HG03108 (cell line): ENCODE measurements around the gene C19orf33.
A peak's percentile ranks its signal among the peaks of the same experiment; 100 is the strongest.

Source experiments
- ATAC-seq: cut with Tn5 transposase; IDR thresholded peaks from one replicate; pipeline ENCODE4 v1.9.1; 2021; ENCODE audit warnings: moderate library complexity; ENCODE audit not compliant: unreplicated experiment

The C19orf33 gene

DNA sequence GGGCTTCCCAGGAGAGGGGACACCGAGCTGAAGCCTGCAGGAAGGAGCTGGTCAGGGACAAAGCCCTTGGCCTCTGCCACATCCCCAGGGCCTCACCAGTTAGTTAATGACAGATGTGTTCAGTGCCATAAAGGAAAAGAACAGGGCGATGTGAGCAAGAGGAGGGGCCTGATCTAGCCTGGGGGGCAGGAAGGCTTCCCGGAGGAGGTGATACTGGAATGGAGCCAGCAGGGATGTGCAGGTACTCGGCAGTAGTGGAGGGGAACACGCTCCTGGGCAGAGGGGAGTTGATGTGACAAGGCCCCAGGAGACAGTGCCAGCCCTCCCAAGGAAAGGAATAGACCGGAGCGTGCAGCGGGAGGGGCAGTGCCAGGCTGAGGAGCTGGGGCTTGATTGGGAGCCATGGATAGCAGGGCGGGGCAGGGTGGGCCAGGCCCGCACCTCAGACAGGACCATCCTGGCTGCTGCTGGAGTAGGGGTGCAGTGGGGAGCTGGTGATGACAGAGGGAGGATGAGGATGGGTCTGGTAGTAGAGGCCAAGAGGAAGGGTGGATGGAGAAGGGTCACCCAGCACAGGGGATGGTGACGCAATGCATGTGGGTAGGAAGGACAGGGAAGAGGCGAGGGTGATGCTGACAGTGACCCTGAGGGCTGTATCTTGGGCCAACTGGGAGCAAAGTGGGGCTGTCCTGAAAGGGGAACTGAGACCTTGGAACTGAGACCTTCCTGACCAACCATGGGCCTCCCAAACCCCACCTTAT, 4.1 kb downstream of the C19orf33 start:
- ATAC-seq, result no peak

DNA sequence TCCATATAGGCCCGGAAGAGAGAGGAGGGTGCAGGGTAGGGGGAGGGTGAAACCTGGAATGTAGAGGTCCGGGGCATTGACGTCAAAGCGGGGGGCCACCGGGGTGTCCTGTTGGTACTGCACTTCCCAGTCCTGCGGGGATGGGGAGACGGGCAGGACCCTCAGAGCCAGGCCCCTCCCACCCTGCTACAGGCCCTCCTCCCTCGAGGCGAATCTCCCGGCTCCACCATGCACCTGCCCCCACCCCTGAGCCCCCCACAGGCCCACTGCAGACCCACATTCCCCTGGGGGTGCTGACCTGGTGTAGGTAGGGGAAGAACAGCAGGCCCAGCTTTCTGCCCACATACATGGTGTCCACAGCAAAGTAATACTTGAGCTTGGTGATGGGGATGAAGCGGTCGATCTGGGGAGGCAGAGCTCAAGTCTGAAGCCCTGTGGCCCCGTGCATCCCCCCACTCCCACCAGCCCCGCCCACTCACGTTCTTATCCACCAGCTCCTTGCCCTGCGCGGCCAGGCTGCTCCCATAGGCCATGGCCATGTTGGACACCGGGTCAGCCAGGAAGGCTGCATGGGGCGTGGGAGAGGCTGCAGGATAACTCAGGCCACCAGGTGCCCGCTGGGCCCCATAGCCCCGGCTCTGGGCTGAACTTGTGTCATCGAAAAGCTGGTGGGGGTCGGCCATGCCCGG, 5.0 kb downstream of the C19orf33 start:
- no peak for ATAC-seq

DNA sequence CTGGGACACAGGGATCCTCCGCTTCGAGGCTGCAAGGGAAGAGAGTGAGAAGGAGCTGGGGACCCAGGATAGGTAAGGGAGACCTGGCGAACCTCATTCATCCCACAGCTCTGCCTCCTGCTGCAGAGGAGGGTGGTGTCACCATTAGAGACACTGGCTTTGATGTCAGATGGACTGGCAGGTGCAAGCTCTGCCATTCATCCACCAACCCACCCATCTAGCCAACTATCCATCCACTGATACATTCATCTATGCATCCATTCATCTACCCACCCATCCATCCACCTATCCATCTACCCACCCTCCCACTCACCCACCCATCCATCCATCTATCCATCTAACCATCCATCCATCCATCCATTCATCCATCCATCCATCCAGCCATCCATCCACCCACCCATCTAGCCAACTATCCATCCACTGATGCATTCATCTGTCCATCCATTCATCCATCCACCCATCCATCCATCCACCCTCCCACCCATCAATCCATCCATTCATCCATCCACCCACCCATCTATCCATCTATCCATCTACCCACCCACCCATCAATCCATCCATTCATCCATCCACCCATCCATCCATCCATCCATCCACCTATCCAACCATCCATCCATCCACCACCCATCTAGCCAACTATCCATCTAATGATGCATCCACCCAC, 5.7 kb downstream of the C19orf33 start:
- ATAC-seq, result no peak

DNA sequence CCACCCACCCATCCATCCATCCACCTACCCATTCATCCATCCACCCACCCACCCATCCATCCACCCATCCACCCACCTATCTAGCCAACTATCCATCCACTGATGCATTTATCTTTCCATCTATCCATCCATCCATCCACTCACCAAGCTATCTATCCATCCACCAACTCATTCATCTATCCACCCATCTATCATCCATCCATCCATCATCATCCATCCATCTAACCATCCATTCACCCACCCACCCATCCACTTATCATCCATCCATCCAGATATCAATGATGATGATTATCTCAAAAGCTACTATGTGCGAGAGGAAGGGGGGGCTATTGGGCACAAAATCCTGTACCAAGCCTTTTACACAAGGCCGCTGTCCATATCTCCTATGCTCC, 6.2 kb downstream of the C19orf33 start:
- no peak for ATAC-seq

DNA sequence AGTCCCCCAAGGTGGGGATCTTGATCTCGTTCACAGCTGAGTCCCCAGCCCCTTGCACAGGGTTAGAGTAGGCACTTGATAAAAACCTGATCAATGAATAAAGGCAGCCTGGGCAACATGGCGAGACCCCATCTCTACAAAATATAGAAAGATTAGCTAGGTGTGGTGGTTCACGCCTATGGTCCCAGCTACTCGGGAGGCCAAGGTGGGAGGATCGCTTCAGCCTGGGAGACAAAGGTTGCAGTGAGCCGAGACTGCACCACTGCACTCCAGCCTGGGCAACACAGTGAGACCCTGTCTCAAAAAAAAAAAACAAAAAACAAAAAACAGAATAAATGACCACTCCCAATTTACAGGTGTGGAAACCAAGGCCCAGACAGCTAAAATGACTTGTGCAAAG, 6.9 kb downstream of the C19orf33 start:
- no peak for ATAC-seq

DNA sequence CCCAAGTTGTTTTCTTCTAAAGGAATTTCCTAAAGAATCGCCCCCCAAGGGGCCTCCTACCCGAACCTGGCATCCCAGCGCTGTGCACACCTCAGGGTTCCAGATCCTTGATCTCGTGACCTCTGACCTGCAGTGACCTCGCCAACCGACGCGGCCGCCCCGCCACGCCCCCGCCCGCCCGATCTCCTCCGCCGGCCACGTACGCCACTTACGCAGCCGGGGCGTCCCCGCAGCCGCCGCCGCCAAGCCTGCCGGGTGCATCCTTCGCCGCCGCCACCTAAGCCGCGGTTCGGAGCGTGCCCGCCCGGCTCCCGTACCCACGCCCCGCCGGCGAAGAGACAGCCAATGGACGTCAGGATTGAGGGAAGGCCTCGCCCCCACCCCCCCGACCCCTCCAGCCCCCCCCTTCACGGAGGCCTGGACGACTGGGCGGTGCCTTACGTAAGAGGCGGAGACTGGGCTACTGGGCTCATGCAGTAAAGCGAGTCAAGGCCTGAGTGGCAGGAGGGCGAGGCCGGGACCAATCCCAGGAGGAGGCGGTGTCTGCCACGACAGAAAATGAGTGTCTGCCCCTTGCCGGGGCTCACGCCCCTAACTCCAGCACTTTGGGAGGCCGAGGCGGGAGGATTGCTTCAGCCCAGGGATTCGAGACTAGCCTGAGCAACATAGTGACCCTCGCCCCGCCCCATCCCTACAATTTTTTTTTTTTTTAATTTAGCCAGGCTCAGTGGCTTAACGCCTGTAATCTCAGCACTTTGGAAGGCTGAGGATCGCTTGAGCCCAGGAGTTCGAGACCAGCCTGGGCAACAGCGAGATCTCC, 11.8 kb downstream of the C19orf33 start, which contains the start of gene YIF1B:
TSS of gene YIF1B (minus strand) at position 291 of the 820 bp plus-strand sequence. CDS start at position 261, 30 bp downstream.
- peak; percentile 89 for ATAC-seq

DNA sequence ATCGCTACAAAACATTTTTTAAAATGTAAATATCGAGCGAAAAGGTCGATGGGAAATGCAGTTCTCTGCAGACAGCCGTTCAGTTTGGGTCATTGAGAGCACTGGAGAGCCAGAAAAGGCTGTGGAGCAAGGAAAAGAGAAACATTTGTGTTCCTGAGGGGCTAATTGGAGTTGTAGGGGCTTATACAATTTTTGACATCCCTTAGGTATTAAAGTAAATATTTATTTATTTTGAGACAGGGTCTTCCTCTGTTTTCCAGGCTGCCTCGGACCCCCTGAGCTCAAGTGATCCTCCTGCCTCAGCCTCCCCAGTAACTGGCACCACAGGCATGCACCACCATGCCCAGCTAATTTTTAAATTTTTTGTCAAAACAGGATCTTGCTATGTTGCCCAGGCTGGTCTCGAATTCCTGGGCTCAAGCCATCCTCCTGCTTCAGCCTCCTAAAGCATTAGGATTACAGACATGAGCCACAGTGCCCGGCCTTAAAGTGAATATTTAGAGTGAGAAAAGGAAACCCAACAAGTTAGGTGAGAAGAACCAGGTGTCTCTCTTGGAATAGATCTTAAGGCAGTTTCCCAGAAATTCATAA, 12.5 kb downstream of the C19orf33 start:
- ATAC-seq, result no peak

DNA sequence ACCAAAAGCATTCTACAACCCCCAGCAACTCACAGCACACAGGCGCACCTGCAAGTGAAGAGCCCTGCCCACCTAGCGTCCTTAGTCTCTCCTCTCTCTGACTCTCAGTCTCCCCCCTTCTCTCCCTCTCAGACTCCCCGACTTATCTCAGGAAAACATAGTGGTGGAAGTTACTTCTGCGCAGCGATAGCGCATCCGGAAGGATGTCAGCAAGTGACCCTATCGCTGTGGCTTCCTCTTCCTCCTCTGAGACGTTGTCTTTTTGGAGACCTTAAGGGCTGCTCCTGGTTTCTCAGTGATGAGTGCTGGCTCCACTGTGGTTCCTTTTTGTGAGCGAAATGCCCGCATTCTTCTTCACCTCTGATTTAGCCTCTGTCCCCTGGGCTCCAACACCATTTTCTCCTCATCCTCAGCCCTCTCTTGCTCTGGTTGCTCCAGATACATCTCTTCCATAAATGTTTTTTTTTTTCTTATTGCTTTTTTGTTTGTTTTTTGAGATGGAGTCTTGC, 13.1 kb downstream of the C19orf33 start:
- no peak for ATAC-seq

DNA sequence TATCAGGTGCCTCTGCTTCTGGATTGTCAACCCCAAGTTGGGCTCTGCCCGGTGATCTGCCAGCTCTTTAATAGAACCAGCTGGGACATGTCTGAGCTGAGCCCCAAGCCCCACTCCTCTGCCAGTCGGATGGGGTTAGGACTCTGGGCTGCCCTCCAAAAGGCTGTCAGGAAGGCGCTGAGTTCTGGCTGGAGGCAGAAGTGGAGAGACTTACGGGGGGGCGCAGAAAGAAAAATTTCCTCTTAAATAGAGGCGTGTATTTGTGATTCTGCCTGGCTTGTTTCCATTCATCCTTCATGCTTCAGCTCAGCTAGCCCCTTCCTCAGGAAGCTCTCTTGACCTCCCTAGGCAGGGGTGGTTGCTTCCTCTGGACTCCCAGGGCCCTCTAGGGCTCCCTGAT, 14.6 kb downstream of the C19orf33 start:
- ATAC-seq, result no peak

DNA sequence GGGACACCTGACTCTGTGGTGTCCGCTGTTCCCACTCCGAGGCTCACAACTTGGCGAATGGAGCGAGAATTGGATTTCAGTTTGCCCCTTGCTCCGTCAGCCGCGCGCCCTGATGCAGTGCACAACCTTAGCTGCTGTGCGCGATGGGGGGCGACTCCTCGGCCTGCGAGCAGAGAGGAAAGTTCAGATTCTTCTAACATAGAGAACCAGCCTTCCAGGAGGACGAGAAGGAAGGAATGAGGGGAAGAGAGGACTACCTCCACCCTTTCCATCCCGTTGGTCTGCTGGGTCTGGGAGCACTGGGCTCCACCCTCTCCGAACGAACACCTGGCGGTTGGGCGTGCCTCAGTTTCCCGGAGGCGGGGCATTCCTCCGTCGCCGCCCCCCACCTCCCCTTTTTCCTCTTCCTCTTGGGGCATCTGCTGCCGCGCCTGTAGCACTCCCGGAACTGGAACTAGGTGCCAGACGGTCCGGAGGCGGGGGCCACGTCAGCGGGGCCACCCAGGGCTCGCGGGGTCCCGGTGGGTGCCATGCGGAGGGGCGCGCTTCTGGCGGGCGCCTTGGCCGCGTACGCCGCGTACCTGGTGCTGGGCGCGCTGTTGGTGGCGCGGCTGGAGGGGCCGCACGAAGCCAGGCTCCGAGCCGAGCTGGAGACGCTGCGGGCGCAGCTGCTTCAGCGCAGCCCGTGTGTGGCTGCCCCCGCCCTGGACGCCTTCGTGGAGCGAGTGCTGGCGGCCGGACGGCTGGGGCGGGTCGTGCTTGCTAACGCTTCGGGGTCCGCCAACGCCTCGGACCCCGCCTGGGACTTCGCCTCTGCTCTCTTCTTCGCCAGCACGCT, 15.6 kb downstream of the C19orf33 start, which contains the start of gene KCNK6:
TSS of gene KCNK6 (plus strand) at position 425 of the 838 bp plus-strand sequence. CDS start at position 531, 106 bp downstream.
- ATAC-seq, result no peak

DNA sequence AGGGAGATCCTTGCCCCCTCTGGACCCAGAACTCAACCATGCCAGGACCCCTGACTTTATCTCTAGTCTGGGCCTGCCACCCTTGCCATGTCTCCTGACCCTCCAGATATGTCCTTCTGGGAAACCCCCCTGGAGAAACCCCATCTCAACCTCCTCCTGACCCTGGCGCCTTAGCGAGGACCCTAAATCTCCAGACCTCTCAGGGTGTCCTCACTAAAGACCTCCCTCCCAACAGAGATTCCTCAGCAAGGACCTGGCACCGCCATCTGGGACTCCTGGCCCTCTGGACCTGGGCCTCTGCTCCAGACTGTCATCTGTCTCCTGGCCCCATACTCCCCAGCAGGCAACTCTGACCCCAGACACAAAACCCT, 16.9 kb downstream of the C19orf33 start:
- no peak for ATAC-seq

DNA sequence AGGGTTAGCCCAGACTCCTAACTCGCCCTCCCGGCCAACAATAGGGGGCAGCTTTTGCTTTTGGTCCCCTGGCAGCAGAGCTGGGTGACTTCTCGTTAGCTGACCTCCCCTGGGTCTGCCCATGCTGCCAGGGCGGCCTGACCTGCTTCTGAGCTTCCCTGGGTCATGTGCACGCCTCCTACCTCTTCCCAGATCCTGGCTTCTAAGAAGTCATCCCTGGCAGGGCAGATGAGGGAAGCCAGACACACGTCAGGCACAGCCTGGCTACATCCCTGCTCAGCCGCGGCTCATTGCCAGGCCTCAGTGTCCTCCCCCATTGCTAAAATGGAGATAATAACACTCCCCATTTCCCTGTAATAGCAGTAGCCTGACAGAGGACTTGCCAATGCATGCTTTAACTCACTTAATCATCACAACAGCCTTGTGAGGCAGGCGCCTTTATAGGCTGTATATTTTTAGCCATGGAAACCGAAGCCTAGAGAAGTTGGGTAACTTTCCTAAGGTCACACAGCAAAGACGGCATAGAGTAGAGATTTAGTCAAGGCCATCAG, 17.7 kb downstream of the C19orf33 start:
- ATAC-seq, result no peak

DNA sequence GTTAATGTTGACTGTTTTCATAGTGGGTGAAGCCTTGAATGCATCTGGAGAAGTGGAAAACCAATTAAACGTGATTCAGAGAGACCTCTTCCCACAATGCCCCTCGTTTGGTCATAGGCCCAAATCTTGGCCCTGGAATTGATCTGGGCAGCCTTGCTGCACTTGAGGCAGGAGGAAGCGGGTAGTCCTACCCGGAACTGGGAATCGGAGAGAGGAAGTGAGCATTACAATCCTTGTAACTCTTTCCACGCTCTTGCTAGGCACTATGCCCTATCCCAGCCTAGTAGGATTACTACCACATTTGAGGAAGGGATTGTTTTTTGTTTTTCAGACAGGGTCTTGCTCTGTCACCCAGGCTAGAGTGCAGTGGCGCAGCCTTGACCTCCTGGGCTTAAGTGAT, 19.2 kb downstream of the C19orf33 start:
- no peak for ATAC-seq

DNA sequence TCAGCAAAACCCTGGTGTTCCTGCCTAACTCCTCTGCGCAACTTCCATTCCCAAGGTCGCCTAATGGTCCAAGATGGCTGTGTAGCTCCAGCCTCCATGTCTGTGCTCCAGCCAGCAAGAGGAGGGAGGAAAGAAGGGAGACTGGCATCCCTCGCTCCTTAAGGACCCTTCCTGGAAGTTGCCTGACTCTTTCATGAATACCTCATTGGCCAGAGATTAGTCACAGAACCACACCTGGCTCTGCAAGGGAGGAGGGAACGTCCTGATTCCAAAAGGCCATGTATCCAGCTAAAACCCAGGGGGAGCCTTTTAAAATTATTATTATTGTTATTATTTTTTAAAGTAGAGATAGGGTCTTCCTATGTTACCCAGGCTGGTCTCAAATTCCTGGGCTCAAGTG, 20.4 kb downstream of the C19orf33 start:
- no peak for ATAC-seq

DNA sequence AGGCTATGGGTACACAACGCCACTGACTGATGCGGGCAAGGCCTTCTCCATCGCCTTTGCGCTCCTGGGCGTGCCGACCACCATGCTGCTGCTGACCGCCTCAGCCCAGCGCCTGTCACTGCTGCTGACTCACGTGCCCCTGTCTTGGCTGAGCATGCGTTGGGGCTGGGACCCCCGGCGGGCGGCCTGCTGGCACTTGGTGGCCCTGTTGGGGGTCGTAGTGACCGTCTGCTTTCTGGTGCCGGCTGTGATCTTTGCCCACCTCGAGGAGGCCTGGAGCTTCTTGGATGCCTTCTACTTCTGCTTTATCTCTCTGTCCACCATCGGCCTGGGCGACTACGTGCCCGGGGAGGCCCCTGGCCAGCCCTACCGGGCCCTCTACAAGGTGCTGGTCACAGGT, 22.5 kb downstream of the C19orf33 start:
- no peak for ATAC-seq

DNA sequence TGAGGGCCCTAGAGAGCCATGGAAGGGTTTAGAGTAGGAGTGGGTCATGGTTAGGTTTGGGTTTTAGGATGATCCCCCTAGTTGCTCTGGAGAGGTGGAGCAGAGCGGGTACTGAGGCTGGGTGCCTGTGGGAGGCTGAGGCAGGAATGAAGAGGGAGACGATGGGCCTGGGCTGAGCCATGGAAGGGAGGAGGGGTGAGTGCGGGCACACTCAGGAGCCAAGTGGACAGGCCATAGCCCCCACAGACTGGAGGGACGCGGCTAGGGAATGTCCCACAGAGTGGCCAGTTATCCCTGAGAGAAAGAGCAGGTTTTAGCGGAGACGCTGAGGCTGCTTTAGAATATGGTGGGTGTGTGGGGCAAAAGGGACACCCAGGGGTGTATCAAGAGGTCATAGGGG, 25.6 kb downstream of the C19orf33 start:
- ATAC-seq, result no peak

DNA sequence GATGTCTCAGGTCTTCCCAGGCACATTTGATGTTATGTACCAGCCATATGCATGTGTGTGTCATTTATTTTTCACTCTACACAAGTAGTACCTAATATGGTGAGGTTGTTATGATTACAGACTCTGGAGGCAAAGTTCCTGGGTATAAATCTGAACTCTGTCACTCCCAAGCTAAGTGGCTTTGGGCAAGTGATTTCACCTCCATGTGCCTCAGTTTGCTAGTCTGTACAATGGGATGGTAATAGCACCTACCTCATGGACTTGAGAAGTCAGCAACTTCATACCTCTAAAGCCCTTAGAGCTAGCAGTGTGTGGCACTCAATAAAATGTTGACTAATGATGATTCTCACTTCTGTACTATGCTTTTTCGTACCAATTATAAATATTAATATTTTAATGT, 27.7 kb downstream of the C19orf33 start:
- ATAC-seq, result no peak

DNA sequence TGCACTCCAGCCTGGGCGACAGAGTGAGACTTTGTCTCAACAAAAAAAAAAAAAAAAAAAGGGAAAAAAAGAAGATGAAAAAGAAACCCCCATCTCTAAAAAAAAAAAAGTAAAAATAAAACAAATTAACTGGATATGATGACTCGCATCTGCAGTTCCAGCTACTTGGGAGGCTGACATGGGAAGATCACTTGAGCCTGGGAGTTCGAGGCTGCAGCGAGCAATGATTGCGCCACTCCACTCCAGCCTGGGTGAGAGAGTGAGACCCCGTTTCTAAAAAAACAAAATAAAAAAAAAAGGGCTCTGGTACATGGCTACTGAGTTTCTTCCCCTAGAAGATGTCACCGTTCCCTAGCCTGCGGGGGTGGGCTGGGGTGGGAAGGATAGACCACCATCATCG, 29.2 kb downstream of the C19orf33 start:
- ATAC-seq, result no peak

DNA sequence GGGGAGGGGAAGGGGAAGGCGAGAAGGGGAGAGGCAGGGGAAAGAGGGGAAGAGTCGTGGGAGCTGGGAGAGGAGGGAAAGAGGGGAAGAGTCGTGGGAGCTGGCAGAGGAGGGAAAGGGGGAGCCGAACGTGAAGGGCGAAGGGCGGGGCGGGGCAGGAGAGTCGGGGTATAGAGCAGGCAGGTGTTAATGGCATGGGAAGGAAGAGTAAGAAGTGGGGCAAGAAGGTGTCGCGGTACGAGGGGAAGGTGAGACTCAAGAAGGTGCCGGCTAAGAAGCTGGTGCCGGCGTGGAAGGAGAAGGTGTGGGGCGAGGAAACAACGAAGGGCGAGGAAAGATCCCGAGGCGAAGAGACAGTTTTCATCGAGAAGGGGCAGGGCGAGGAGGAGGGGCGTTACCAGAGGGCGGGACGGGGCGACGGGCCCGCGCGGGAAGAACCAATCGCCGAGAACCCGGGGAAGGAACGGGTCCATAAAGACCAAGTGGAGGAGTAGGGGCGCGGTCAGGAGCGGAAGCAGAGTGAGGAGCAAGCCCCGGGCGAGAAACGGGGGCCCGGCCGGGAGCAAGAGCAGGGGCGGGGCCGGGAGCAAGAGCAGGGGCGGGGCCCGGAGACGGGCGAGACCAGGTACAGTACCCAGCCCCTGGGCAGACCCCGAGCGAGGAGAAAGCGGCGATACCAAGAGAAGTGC, 32.0 kb downstream of the C19orf33 start:
- peak; percentile 65 for ATAC-seq
